H1 (cell line): Measurements from ENCODE around the gene BRPF3. TPM values are rescaled to one million over a fixed set of nuclear protein-coding genes. Genes with fewer than 3 reads are reported as not detected.

Source experiments
- CTCF ChIA-PET: fragments of 300-600 bp; sonication (Branson Sonifier 250); formaldehyde crosslinking; loops from one replicate; lab custom pipeline; 2021; ENCODE audit not compliant: partially characterized antibody; lab: Charles Lee
- POLR2A ChIA-PET: fragments of 300-600 bp; sonication (Branson Sonifier 250); formaldehyde crosslinking; loops from one replicate; lab custom pipeline; 2021; ENCODE audit warnings: inconsistent platforms; ENCODE audit not compliant: partially characterized antibody; lab: Charles Lee
- DNase-seq, 2 experiments: peaks; one replicate each; pipeline versions ENCODE4 v3.0.0 to v3.0.0-alpha.2; 2010 to 2022; ENCODE audit warnings: low spot score in 2 of 2, low read depth in 1 of 2, mixed read lengths in 1 of 2
- FAIRE-seq: peaks from 2 replicates; lab custom pipeline; 2011; peaks lifted over from hg19 to GRCh38; lab: Jason Lieb, UNC
- H2AFZ ChIP-seq: 2 replicates; pipeline ENCODE4 v1.8.1; 2012; ENCODE audit warnings: low read length, inconsistent platforms
- H2AK5ac ChIP-seq: 2 replicates; pipeline ENCODE4 v1.6.1; 2013; ENCODE audit warnings: low read depth, low read length
- H2BK120ac ChIP-seq: replicated peaks from 2 replicates; pipeline ENCODE3; 2013; ENCODE audit warnings: low read depth, low read length, inconsistent platforms
- H2BK12ac ChIP-seq: 2 replicates; pipeline ENCODE4 v1.6.1; 2013; ENCODE audit warnings: low read depth, low read length
- H2BK15ac ChIP-seq: 2 replicates; pipeline ENCODE4 v1.6.1; 2013; ENCODE audit warnings: low read length
- H2BK20ac ChIP-seq: 2 replicates; pipeline ENCODE4 v1.6.1; 2013; ENCODE audit warnings: low read length
- H2BK5ac ChIP-seq: 2 replicates; pipeline ENCODE4 v1.6.1; 2013; ENCODE audit warnings: low read depth, low read length
- H3K14ac ChIP-seq: 2 replicates; pipeline ENCODE4 v1.6.1; 2013; ENCODE audit warnings: inconsistent platforms; ENCODE audit not compliant: insufficient read length
- H3K18ac ChIP-seq: 2 replicates; pipeline ENCODE4 v1.6.1; 2013; ENCODE audit warnings: low read length; ENCODE audit errors: extremely low read depth
- H3K23ac ChIP-seq: 2 replicates; pipeline ENCODE4 v1.6.1; 2013; ENCODE audit warnings: inconsistent platforms; ENCODE audit not compliant: insufficient read length
- H3K23me2 ChIP-seq: 2 replicates; pipeline ENCODE4 v1.6.1; 2013; ENCODE audit warnings: low read depth, low read length
- H3K27ac ChIP-seq: 2 replicates; pipeline ENCODE4 v1.6.1; 2011; ENCODE audit warnings: low read depth, low read length, inconsistent platforms
- H3K27me3 ChIP-seq, 4 experiments: replicated peaks in 1 of 4; 1 replicate in 1 of 4; 2 replicates in 3 of 4; pipeline versions ENCODE4 v1.6.1 to v1.8.1; 2011 to 2013; ENCODE audit warnings: low read length in 3 of 4, mild to moderate bottlenecking in 3 of 4, inconsistent platforms in 2 of 4, mixed read lengths in 2 of 4, moderate library complexity in 1 of 4; ENCODE audit not compliant: control insufficient read depth in 3 of 4, insufficient read depth in 3 of 4; ENCODE audit errors: extremely low read depth in 1 of 4
- H3K36me3 ChIP-seq, 4 experiments: 2 replicates each; pipeline versions ENCODE4 v1.6.1 to v1.8.1; 2011 to 2013; ENCODE audit warnings: mild to moderate bottlenecking in 4 of 4, low read length in 3 of 4, moderate library complexity in 2 of 4, control low read depth in 1 of 4, inconsistent platforms in 1 of 4; ENCODE audit not compliant: insufficient read depth in 4 of 4, control insufficient read depth in 2 of 4
- H3K4ac ChIP-seq: replicated peaks from 2 replicates; pipeline ENCODE3; 2013; ENCODE audit warnings: low read length, low read depth, mixed read lengths, inconsistent platforms; ENCODE audit not compliant: insufficient read length
- H3K4me1 ChIP-seq, 4 experiments: replicated peaks in 1 of 4; 1 replicate in 1 of 4; 2 replicates in 3 of 4; pipeline versions ENCODE4 v1.6.1 to v1.8.1; 2011 to 2013; ENCODE audit warnings: low read length in 3 of 4, inconsistent platforms in 2 of 4, mixed read lengths in 1 of 4; ENCODE audit not compliant: insufficient read depth in 4 of 4, control insufficient read depth in 3 of 4
- H3K4me2 ChIP-seq, 2 experiments: 2 replicates each; pipeline versions ENCODE4 v1.6.1 to v1.8.1; 2011 to 2013; ENCODE audit warnings: low read depth in 2 of 2, low read length in 2 of 2, control low read depth in 1 of 2, inconsistent platforms in 1 of 2, mild to moderate bottlenecking in 1 of 2; ENCODE audit not compliant: insufficient read depth in 1 of 2
- H3K4me3 ChIP-seq, 4 experiments: fragments of 200-600, 300-600 bp in 1 of 4; sonication (generic), shearing (Covaris generic), sonication (Bioruptor Twin) in 1 of 4; 2 replicates each; pipeline versions ENCODE4 v1.5.1 to v1.8.1; 2011 to 2016; ENCODE audit warnings: low read length in 4 of 4, low read depth in 3 of 4, control low read depth in 2 of 4, inconsistent platforms in 2 of 4, mild to moderate bottlenecking in 2 of 4, mixed read lengths in 1 of 4, moderate library complexity in 1 of 4; ENCODE audit not compliant: insufficient read depth in 2 of 4; ENCODE audit errors: extremely low read depth in 1 of 4
- H3K56ac ChIP-seq: replicated peaks from 2 replicates; pipeline ENCODE3; 2013; ENCODE audit warnings: low read depth, mild to moderate bottlenecking, mixed read lengths, low read length, inconsistent platforms; ENCODE audit not compliant: insufficient read length
- H3K79me1 ChIP-seq: 2 replicates; pipeline ENCODE4 v1.6.1; 2013; ENCODE audit warnings: low read depth, low read length, control low read depth
- H3K79me2 ChIP-seq, 2 experiments: 2 replicates each; pipeline versions ENCODE4 v1.6.1 to v1.8.1; 2012 to 2013; ENCODE audit warnings: low read length in 2 of 2, mild to moderate bottlenecking in 2 of 2, inconsistent platforms in 1 of 2; ENCODE audit not compliant: insufficient read depth in 2 of 2, control insufficient read depth in 1 of 2
- H3K9ac ChIP-seq, 4 experiments: replicated peaks in 1 of 4; 1 replicate in 1 of 4; 2 replicates in 3 of 4; pipeline versions ENCODE4 v1.6.1 to v1.8.1; 2011 to 2013; ENCODE audit warnings: low read depth in 3 of 4, low read length in 3 of 4, control low read depth in 2 of 4, mild to moderate bottlenecking in 2 of 4, moderate library complexity in 2 of 4, inconsistent platforms in 1 of 4; ENCODE audit errors: extremely low read depth in 1 of 4
- H3K9me3 ChIP-seq, 2 experiments: 2 replicates each; pipeline versions ENCODE4 v1.6.1 to v1.8.1; 2012 to 2013; ENCODE audit warnings: mild to moderate bottlenecking in 2 of 2, moderate library complexity in 2 of 2, control low read depth in 1 of 2, inconsistent platforms in 1 of 2, low read depth in 1 of 2, low read length in 1 of 2, mixed read lengths in 1 of 2; ENCODE audit not compliant: insufficient read depth in 2 of 2
- H4K20me1 ChIP-seq, 2 experiments: replicated peaks in 1 of 2; 2 replicates each; pipeline versions ENCODE3 to v1.8.1; 2011 to 2013; ENCODE audit warnings: inconsistent platforms in 2 of 2, low read length in 2 of 2, mild to moderate bottlenecking in 1 of 2; ENCODE audit not compliant: insufficient read depth in 2 of 2, control insufficient read depth in 1 of 2
- H4K5ac ChIP-seq: 2 replicates; pipeline ENCODE4 v1.6.1; 2013; ENCODE audit warnings: low read length, low read depth, mixed read lengths, inconsistent platforms; ENCODE audit not compliant: insufficient read length
- H4K8ac ChIP-seq: 2 replicates; pipeline ENCODE4 v1.8.0; 2013; ENCODE audit warnings: mild to moderate bottlenecking, moderate library complexity, low read length, inconsistent platforms; ENCODE audit not compliant: insufficient read depth; ENCODE audit errors: extremely low read depth
- H4K91ac ChIP-seq: replicated peaks from 2 replicates; pipeline ENCODE3; 2013; ENCODE audit warnings: low read length, mixed read lengths, inconsistent platforms; ENCODE audit not compliant: insufficient read length
- NANOG ChIP-seq: IDR thresholded peaks from 2 replicates; pipeline ENCODE4 v1.6.1; 2011; ENCODE audit warnings: low read length, low read depth, mild to moderate bottlenecking, inconsistent platforms; ENCODE audit not compliant: insufficient read depth, poor library complexity, severe bottlenecking
- WGBS, 2 experiments: shearing (Covaris generic) in 1 of 2; methylation state at CpG; one replicate each; pipeline versions ENCODE4 v1.1.6 to v1.1.7; 2013 to 2015; ENCODE audit warnings: low lambda C conversion rate in 2 of 2, mixed read lengths in 2 of 2, inconsistent platforms in 1 of 2, low coverage in 1 of 2, missing lambda C conversion rate in 1 of 2; ENCODE audit not compliant: insufficient replicate concordance in 2 of 2, insufficient coverage in 1 of 2, insufficient read length in 1 of 2; ENCODE audit errors: extremely low coverage in 1 of 2, missing lambda C conversion rate in 1 of 2; 5-methylcytosine and 5-hydroxymethylcytosine counted together
- polyA plus RNA-seq, 7 experiments: library from polyadenylated mRNA; depleted of rRNA in 3 of 7; stranded (reverse) in 5 of 7; unstranded in 2 of 7; fragments of >200 nt in 5 of 7; fragments of 200-250 nt in 2 of 7; gene quantifications; 1 replicate in 5 of 7; 2 replicates in 1 of 7; 4 replicates in 1 of 7; pipeline versions ENCODE4 v1.2.1 to v1.2.3, GENCODE V29; 2011 to 2013; ENCODE audit warnings: missing spikeins in 2 of 7, mixed read lengths in 2 of 7
- total RNA-seq: library from RNA; stranded (reverse); fragmentation: NEBNext Ultra II Directional; extraction: Animal tissue kit (Norgen Biotek cat#: 25700); gene quantifications from 2 replicates; pipeline ENCODE4 v1.2.1, GENCODE V29; 2021

The BRPF3 gene
- total and polyA plus RNA-seq, 2 of the 8 experiments (the other 6 are each of a cell fraction or from before 2014, with no cell fraction given): 26.0 to 37.5 TPM

DNA sequence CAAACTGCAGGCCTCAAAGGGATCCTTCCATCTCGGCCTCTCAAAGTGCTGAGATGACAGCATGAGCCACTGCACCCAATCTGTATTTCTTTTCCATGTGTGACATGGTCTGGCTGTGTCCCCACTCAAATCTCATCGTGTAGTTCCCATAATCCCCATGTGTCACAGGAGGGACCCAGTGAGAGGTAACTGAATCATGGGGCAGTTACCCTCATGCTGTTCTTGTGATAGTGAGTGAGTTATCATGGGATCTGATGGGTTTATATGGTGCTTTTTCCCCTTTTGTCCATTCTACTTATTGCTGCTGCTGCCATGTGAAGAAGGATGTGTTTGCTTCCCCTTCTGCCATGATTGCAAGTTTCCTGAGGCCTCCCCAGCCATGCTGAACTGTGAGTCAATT lies 10.3 kb upstream of the BRPF3 start:
- H3K23me2 ChIP-seq: no peaks in the 10 kb centered on the region
- FAIRE-seq: no peak
- POLR2A ChIA-PET: no interaction called here
- H3K18ac ChIP-seq: no peak overlapping the region
- H3K4ac ChIP-seq: no peak overlapping the region
- peaks cover 0 to 1% of the 10 kb centered on the region in 2 experiments for H4K20me1 ChIP-seq
- H4K5ac ChIP-seq: no peak overlapping the region
- H2BK5ac ChIP-seq: no peak overlapping the region
- no peak overlapping the region for H2BK15ac ChIP-seq
- no peaks in the 10 kb centered on the region for H3K79me2 ChIP-seq
- H2BK12ac ChIP-seq: no peak overlapping the region
- no peak overlapping the region for H3K14ac ChIP-seq
- no peak overlapping the region for H2BK120ac ChIP-seq
- no peaks in the 10 kb centered on the region for H3K79me1 ChIP-seq
- H3K9me3 ChIP-seq: no peaks in the 10 kb centered on the region
- no peaks in the 10 kb centered on the region for H3K27me3 ChIP-seq
- H3K36me3 ChIP-seq: no peaks in the 10 kb centered on the region
- no peak for DNase-seq
- no peak overlapping the region for H3K56ac ChIP-seq
- no peak overlapping the region for H3K4me2 ChIP-seq
- no peak overlapping the region for H2AK5ac ChIP-seq
- H2BK20ac ChIP-seq: no peak overlapping the region
- H3K9ac ChIP-seq: no peak overlapping the region
- no peak overlapping the region for H3K27ac ChIP-seq
- no peak overlapping the region for H3K4me3 ChIP-seq
- no peaks in the 10 kb centered on the region for H3K4me1 ChIP-seq
- no peak overlapping the region for H2AFZ ChIP-seq
- no peak overlapping the region for H3K23ac ChIP-seq
- H4K8ac ChIP-seq: no peak overlapping the region
- no peak overlapping the region for H4K91ac ChIP-seq
- CTCF ChIA-PET: no interaction called here
- WGBS, 2 experiments: 87% methylated on average over 2 of the region's 2 CpGs; no CpG with 5 or more reads in 1 of the 2 experiments
- TF ChIP-seq NANOG: no peak
